ENCODE data around the gene LRRC73.
"Not testable (repeated sequence)": the region's sequence is repeated elsewhere in the genome, so short reads cannot be mapped to it uniquely, and the experiment has no call there.

LRRC73 gene, protein sequence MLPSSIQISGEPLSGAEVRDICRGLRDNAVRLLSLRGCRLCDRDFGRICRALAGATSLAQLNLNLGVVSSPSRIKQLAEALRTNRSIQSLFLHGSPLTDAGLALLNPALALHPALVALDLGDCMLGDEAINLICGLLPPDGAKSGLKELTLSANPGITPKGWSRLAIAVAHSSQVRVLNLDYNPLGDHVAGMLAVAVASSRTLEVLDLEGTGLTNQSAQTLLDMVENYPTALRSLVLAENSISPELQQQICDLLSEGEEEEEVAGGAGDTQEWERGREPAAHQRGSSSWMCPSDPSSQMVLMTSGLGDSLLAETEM

GRCh38 chr6:43509984-43510826 is at the start of gene LRRC73:
Gene LRRC73 (minus strand): TSS chr6:43510346. CDS start chr6:43509785, 561 bp downstream.
- peak; percentile 87 for DNase-seq

- no peak for DNase-seq
Measured at GRCh38 chr6:43559328-43559727, 49.2 kb upstream of the LRRC73 start.

DNA sequence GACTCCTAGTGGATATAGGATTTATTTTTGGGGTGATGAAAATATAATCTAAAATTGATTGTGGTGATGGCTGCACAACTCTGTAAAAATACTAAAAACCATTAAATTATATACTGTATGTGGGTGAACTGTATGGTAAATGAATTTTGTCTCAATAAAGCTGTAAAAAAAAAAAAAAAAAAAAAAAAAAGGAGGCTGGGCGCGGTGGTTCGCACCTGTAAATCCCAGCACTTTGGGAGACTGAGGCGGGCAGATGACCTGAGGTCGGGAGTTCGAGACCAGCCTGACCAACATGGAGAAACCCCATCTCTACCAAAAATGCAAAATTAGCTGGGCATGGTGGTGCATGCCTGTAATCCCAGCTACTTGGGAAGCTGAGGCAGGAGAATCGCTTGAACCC is 47.5 kb upstream of the LRRC73 start:
- DNase-seq = not testable (repeated sequence)

GRCh38 chr6:43547222-43547621 is 37.1 kb upstream of the LRRC73 start:
- DNase-seq = no peak

DNA sequence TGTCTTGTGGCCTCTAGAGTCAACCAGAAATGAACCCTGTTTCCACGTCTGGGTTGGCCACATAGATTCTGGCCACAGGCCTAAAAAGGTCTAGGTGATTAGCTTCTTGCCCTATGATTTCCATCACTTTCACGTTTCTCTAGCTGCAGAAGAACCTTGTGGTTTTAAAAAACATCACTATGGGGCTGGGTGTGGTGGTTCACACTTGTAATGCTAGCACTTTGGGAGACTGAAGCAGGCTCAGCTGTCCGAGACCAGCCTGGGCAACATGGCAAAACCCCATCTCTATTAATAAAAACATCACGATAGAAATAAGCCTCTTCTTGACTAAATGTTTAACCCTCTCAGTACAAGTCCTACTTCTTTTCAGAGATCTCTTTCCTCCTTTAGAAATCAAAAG is 34.3 kb upstream of the LRRC73 start:
- no peak for DNase-seq

GRCh38 chr6:43541774-43542471 is 31.8 kb upstream of the LRRC73 start:
- DNase-seq = no peak

DNA sequence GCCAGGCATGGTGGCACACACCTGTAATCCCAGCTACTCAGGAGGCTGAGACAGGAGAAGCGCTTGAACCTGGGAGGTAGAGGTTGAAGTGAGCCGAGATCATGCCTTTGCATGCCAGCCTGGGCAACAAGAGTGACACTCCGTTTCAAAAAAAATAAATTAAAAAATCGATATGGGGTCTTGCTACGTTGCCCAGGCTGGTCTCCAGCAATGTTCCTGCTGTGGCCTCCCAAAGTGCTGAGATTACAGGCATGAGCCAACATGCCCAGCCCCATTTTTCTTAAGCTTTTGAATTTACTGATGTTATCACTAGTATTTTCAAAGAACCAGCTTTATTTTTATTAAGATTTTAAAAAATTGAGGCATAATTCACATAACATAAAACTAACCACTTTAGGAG is 30.4 kb upstream of the LRRC73 start:
- DNase-seq = no peak

GRCh38 chr6:43539409-43539808 is 29.3 kb upstream of the LRRC73 start:
- DNase-seq = not testable (repeated sequence)

DNA sequence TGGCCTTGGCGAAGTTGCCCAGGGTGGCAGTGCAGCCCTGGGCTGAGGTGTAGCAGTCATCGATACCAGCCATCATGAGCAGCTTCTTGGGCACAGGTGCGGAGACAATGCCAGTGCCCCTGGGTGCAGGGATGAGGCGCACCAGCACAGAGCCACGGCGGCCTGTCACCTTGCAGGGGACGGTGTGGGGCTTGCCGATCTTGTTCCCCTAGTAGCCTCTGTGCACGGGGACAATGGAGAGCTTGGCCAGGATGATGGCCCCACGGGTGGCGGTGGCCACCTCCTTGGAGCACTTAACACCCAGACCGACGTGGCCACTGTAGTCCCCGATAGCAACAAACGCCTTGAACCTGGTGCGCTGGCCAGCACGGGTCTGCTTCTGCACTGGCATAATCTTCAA is 28.8 kb upstream of the LRRC73 start:
- not testable (repeated sequence) for DNase-seq

- no peak for DNase-seq
Measured at GRCh38 chr6:43532201-43532600, 22.1 kb upstream of the LRRC73 start.

- DNase-seq = no peak
Measured at GRCh38 chr6:43524483-43524961, 14.4 kb upstream of the LRRC73 start.

- no peak for DNase-seq
Measured at GRCh38 chr6:43523284-43523683, 13.1 kb upstream of the LRRC73 start.

DNA sequence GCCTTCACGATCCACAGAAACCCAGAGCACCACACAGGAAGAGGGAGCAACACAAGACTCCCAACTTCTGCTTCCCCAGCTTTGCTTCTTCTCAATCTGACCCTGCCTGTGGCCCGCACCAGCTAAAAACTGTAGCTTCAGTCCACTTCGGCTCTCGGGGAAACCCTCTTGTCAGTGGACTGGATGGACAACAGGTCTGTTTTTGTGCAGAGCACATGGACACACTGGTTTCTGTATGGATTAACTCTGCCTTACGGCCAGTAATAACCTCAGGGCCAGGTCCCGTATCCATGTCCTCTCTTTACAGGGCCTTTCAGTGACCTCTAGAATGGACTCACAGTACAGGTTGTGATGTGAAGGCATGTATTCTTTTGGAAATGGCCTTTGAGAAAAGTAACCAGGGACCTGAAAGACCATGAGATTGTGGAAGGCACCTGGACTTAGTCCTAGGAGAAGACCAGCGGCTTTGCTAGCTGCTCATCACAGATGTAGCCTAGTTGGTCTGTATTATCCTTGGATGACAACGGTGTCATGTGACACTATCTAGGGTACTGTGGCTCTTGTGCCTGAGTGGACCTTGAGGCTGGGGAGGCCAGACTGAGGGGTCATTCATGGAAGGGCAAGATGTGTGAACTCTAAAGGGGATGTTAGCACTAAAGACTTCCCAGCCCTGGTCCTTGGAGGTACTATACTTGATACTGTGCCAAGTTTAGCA is 12.6 kb upstream of the LRRC73 start:
- no peak for DNase-seq

GRCh38 chr6:43521836-43522235 is 11.7 kb upstream of the LRRC73 start:
- DNase-seq = peak; percentile 36

- no peak for DNase-seq
Measured at GRCh38 chr6:43520097-43520496, 10.0 kb upstream of the LRRC73 start.

DNA sequence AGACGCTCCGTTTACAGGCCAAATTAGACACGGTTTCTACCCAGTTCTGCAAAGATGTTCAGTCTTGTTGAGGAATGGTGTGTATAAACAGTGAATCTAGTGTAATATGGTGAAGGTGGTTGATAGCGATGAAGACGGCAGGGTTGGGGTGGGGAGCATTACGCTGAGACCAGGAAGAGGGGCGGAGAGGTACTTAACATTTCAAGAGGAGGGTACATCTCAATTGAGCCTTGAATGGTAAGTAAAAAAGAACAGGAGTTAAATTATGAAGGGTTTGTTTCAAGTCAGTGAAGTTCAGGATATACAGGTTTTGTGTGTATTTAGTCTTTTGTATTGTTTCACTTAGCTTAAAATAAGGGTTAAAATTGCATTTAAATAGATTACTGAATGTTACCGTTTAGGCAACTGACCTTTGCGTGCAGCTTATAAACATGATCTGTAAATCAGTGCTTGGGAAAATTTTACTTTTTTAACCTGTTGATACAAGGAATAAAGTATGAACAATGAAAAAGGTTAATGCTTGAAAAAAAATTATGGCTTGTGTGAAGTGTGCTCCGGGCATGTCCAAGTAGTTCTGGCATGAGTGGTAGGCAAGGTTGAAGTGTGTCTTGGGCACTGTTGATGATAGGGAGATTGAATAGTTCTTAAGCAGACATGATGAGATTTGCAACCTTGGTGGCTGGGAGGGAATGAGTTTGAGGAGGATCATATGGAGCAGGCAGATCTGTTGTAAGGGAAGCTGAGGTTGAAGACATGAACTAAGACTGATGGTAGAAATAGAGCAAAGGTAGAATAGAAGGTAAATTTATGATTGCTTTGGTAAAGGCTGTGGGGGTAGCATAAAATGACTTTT is 7.6 kb upstream of the LRRC73 start:
- DNase-seq = no peak

- DNase-seq = peak; percentile 98
Measured at GRCh38 chr6:43516697-43517504, 6.8 kb upstream of the LRRC73 start, which contains the start of the genes POLR1C and YIPF3. Gene POLR1C (plus strand): TSS chr6:43517089. CDS start chr6:43517110, 21 bp downstream. Gene YIPF3 (minus strand): TSS chr6:43516926. CDS start chr6:43516807, 119 bp downstream.

DNA sequence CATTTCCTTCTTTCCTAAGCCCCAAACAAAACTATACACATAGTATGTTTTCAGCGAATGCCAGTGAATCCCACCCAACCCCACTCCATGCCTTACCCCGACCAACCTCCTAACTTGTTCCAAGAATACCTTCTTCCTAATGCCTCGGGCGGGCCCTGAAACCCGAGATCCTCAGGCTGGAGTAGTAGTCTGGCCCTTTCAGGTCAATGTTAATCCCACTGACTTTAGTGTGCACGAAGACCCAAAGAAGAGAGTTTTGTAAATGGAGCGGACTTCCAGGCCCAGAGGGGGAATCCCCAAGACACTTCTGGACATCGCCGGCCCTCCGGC is 6.2 kb upstream of the LRRC73 start:
- no peak for DNase-seq

DNA sequence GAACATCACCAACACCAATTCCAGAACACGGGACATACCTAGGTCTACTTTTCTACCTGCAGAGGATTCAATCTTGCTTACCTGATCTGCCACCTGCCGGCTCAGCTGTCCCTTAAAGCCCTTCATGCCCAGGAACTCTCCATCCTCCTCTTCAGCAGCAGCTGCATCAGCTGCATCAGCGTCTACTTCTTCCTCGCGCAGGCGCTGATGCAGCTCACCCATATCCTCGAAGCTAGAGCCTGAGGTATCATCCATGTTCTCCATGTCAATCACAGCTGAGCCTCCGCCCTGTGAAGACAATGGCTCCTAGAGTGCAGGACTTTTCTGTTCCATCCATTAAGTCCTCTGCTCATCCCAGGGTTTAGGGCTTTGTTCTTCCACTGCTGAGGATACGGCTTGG is 5.7 kb upstream of the LRRC73 start:
- no peak for DNase-seq

- DNase-seq = no peak
Measured at GRCh38 chr6:43511824-43512415, 1.8 kb upstream of the LRRC73 start.

DNA sequence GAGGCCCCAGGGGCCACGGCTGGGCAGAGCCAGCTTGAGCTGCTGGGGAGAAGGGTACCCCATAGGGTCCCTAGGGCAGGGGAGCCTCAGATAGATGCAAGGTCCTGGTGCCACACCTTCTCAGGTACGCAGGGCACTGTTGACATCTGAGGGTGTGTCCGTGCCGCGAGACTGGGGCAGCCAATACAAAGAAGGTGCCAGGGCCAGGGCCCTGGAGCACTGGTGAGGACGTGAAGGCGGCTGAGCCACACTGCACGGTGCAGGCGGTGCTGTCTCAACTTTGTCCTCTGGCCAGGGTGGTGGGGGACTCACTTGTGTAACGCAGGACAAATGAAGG is 649 bp upstream of the LRRC73 start:
- DNase-seq = peak; percentile 72
